T-helper 17 cell (primary cell): ENCODE results near the gene UBL5. TPM values are rescaled to one million over a fixed set of nuclear protein-coding genes. Genes with fewer than 3 reads are reported as not detected.

ENCODE experiments used
- ATAC-seq: fragments of 150-1000 bp; cut with Tn5 transposase; 2 replicates; pipeline ENCODE4 v1.10.0; 2021; ENCODE audit warnings: mild to moderate bottlenecking, moderate library complexity
- DNase-seq, 3 donors: peaks; one replicate each; pipeline versions ENCODE4 v3.0.0 to v3.0.0-alpha.2; 2020 to 2021
- H3K9me3 ChIP-seq: one replicate; pipeline ENCODE4 v1.7.0; 2013; ENCODE audit warnings: low read length, mild to moderate bottlenecking; ENCODE audit not compliant: control insufficient read depth, poor library complexity, severe bottlenecking
- H3K27ac Mint-ChIP-seq: one replicate; pipeline ENCODE4 v1.8.0; 2022; ENCODE audit warnings: mild to moderate bottlenecking, moderate library complexity, mixed read lengths
- H3K27me3 Mint-ChIP-seq: one replicate; pipeline ENCODE4 v1.8.0; 2022; ENCODE audit warnings: mixed read lengths
- H3K36me3 Mint-ChIP-seq: one replicate; pipeline ENCODE4 v1.8.0; 2022; ENCODE audit warnings: low read depth, mixed read lengths
- H3K4me1 Mint-ChIP-seq: one replicate; pipeline ENCODE4 v1.8.0; 2022; ENCODE audit warnings: mild to moderate bottlenecking, mixed read lengths
- H3K4me3 Mint-ChIP-seq: one replicate; pipeline ENCODE4 v1.8.0; 2022; ENCODE audit warnings: mild to moderate bottlenecking, moderate library complexity, mixed read lengths
- total RNA-seq, 4 donors: library from RNA in 2 of 4; stranded (reverse) in 2 of 4; gene quantifications; one replicate each; pipeline ENCODE4 v1.2.3 and lab custom pipeline; 2022 to 2026

Gene UBL5
- total RNA-seq, 2 donors from 2014 or later: 202 to 207 TPM

GRCh38 chr19:9868983-9869617 lies 41.4 kb downstream of the UBL5 start:
- Mint-ChIP-seq H3K36me3 (peaks cover 3% of the 10 kb centered on the region), H3K4me1 (peaks cover 21% of the 10 kb centered on the region), H3K27ac (no peak overlapping the region), H3K4me3 (no peak overlapping the region), H3K27me3 (no peaks in the 10 kb centered on the region)
- ATAC-seq (no peak), DNase-seq (no peak)
- H3K9me3 ChIP-seq: no peaks in the 10 kb centered on the region

GRCh38 chr19:9871626-9872338 lies 44.1 kb downstream of the UBL5 start:
- no peak for ATAC-seq
- Mint-ChIP-seq H3K4me3 (no peak overlapping the region), H3K4me1 (peaks cover 6% of the 10 kb centered on the region), H3K27me3 (no peaks in the 10 kb centered on the region), H3K36me3 (peaks cover 3% of the 10 kb centered on the region), H3K27ac (no peak overlapping the region)
- DNase-seq: no peak
- H3K9me3 ChIP-seq: no peaks in the 10 kb centered on the region

- no peaks in the 10 kb centered on the region for H3K9me3 ChIP-seq
- Mint-ChIP-seq H3K27ac (no peak overlapping the region), H3K4me3 (no peak overlapping the region), H3K36me3 (peaks cover 3% of the 10 kb centered on the region), H3K4me1 (peaks cover 4% of the 10 kb centered on the region), H3K27me3 (no peaks in the 10 kb centered on the region)
- no peak for ATAC-seq
- no peak for DNase-seq
Measured at GRCh38 chr19:9872618-9873242, 45.0 kb downstream of the UBL5 start.

GRCh38 chr19:9875031-9875627 lies 47.4 kb downstream of the UBL5 start:
- no peak overlapping the region for H3K4me3 Mint-ChIP-seq
- H3K9me3 ChIP-seq: no peaks in the 10 kb centered on the region
- peaks cover 6% of the 10 kb centered on the region for H3K4me1 Mint-ChIP-seq
- no peaks in the 10 kb centered on the region for H3K27me3 Mint-ChIP-seq
- DNase-seq (no peak), ATAC-seq (no peak)
- peaks cover 3% of the 10 kb centered on the region for H3K36me3 Mint-ChIP-seq
- H3K27ac Mint-ChIP-seq: no peak overlapping the region

- no peaks in the 10 kb centered on the region for H3K9me3 ChIP-seq
- Mint-ChIP-seq H3K4me3 (no peak overlapping the region), H3K27me3 (no peaks in the 10 kb centered on the region), H3K4me1 (peaks cover 6% of the 10 kb centered on the region), H3K27ac (no peak overlapping the region), H3K36me3 (peaks cover 3% of the 10 kb centered on the region)
- DNase-seq (no peak), ATAC-seq (no peak)
Measured at GRCh38 chr19:9875796-9876195, 48.1 kb downstream of the UBL5 start.

- Mint-ChIP-seq H3K27me3 (no peaks in the 10 kb centered on the region), H3K4me1 (peaks cover 2% of the 10 kb centered on the region), H3K36me3 (no peaks in the 10 kb centered on the region), H3K27ac (peak overlapping the region; percentile 59), H3K4me3 (no peak overlapping the region)
- H3K9me3 ChIP-seq: no peaks in the 10 kb centered on the region
- ATAC-seq: no peak
- no peak for DNase-seq
Measured at GRCh38 chr19:9877780-9878510, 50.2 kb downstream of the UBL5 start.

- Mint-ChIP-seq H3K27ac (peak overlapping the region; percentile 59), H3K36me3 (no peaks in the 10 kb centered on the region), H3K4me3 (no peak overlapping the region), H3K4me1 (peaks cover 2% of the 10 kb centered on the region), H3K27me3 (no peaks in the 10 kb centered on the region)
- H3K9me3 ChIP-seq: no peaks in the 10 kb centered on the region
- DNase-seq (no peak), ATAC-seq (no peak)
Measured at GRCh38 chr19:9878511-9879196, 50.9 kb downstream of the UBL5 start.

Other genes with a start within 250 kb of the UBL5 start
- 10 to 100 TPM; 32.9 to 36.6 TPM for gene ZNF121, start 243.4 kb upstream of the UBL5 start, total RNA-seq
- gene ZNF561, start 206.7 kb upstream of the UBL5 start, total RNA-seq: 10 to 100 TPM; 28.1 to 35.8 TPM
- 10 to 100 TPM; 10.7 to 13.8 TPM for gene ZNF562, start 152.8 kb upstream of the UBL5 start, total RNA-seq
- 10 to 100 TPM in 1 of 2 donors, 1 to 10 TPM in 1; 3.9 to 12.0 TPM for gene ZNF846, start 59.2 kb upstream of the UBL5 start, total RNA-seq
- 10 to 100 TPM; 33.5 to 34.4 TPM for gene FBXL12, start 8.8 kb upstream of the UBL5 start, total RNA-seq
- gene PIN1, start 7.4 kb downstream of the UBL5 start, total RNA-seq: 10 to 100 TPM; 42.3 to 55.2 TPM
- gene OLFM2, start 108.6 kb downstream of the UBL5 start, total RNA-seq: 1 to 10 TPM; 3.1 to 3.9 TPM
- 10 to 100 TPM; 50.0 to 52.1 TPM for gene COL5A3, start 182.6 kb downstream of the UBL5 start, total RNA-seq
- not detected for gene RDH8, start 185.6 kb downstream of the UBL5 start, total RNA-seq